ENCODE measurements around the gene PYGB.

GRCh38 chr20:25288291-25289181, 40.7 kb downstream of the PYGB start:
- no peak for TF ChIP-seq POLR2AphosphoS5 (IDR thresholded peaks at IDR 0.05; ENCODE audit: low read depth, low read length)
- TF ChIP-seq TAF1 (IDR thresholded peaks at IDR 0.05; ENCODE audit: low read depth, low read length): no peak
- TF ChIP-seq POLR2A (IDR thresholded peaks at IDR 0.05; ENCODE audit: low read depth, low read length): no peak
- TF ChIP-seq SPI1 (IDR thresholded peaks at IDR 0.05; ENCODE audit: low read depth, low read length): peak; percentile 98
- TF ChIP-seq POU2F2 (IDR thresholded peaks at IDR 0.05; ENCODE audit: low read depth, low read length): no peak
